SH-SY5Y (cell line): Measurements from ENCODE around the gene PEF1.

ENCODE experiments used
- GATA2 ChIP-seq: IDR thresholded peaks from 2 replicates; pipeline ENCODE4 v1.6.1; 2011; ENCODE audit warnings: mild to moderate bottlenecking, low read depth, low read length
- GATA3 ChIP-seq: IDR thresholded peaks from 2 replicates; pipeline ENCODE4 v1.6.1; 2011; ENCODE audit warnings: low read depth, mild to moderate bottlenecking, low read length, moderate library complexity

Gene PEF1

GRCh38 chr1:31654474-31654776, 9.7 kb upstream of the PEF1 start:
- TF ChIP-seq GATA2, result no peak
- no peak for TF ChIP-seq GATA3

GRCh38 chr1:31653717-31654473, 9.2 kb upstream of the PEF1 start:
- no peak for TF ChIP-seq GATA3
- TF ChIP-seq GATA2, result no peak

GRCh38 chr1:31652891-31653499, 8.3 kb upstream of the PEF1 start:
- TF ChIP-seq GATA2 (no peak), GATA3 (no peak)

GRCh38 chr1:31651766-31652165, 7.1 kb upstream of the PEF1 start:
- TF ChIP-seq GATA2 (no peak), GATA3 (no peak)

- TF ChIP-seq GATA2 (peak; percentile 28; the same call in 1 of the 2 replicates), GATA3 (no peak)
These were observed 6.4 kb upstream of the PEF1 start for GRCh38 chr1:31651089-31651420.

- TF ChIP-seq GATA3, result no peak
- no peak for TF ChIP-seq GATA2
These were observed 5.7 kb upstream of the PEF1 start for GRCh38 chr1:31650161-31651088.

- no peak for TF ChIP-seq GATA3
- no peak for TF ChIP-seq GATA2
These were observed 4.1 kb upstream of the PEF1 start for GRCh38 chr1:31648641-31649357.

GRCh38 chr1:31648190-31648589, 3.5 kb upstream of the PEF1 start:
- TF ChIP-seq GATA3, result no peak
- no peak for TF ChIP-seq GATA2

GRCh38 chr1:31647106-31647505, 2.4 kb upstream of the PEF1 start:
- no peak for TF ChIP-seq GATA2

GRCh38 chr1:31646259-31646960, 1.7 kb upstream of the PEF1 start:
- no peak for TF ChIP-seq GATA3
- TF ChIP-seq GATA2, result no peak

- no peak for TF ChIP-seq GATA2
- TF ChIP-seq GATA3, result no peak
These were observed 545 bp upstream of the PEF1 start for GRCh38 chr1:31645274-31645568.

- TF ChIP-seq GATA2 (no peak), GATA3 (no peak)
These were observed 608 bp downstream of the PEF1 start for GRCh38 chr1:31643976-31644559.

GRCh38 chr1:31642897-31643296, 1.8 kb downstream of the PEF1 start:
- no peak for TF ChIP-seq GATA3
- TF ChIP-seq GATA2, result no peak

GRCh38 chr1:31642366-31642765, 2.3 kb downstream of the PEF1 start:
- TF ChIP-seq GATA3 (no peak), GATA2 (no peak)

- TF ChIP-seq GATA3, result no peak
These were observed 3.7 kb downstream of the PEF1 start for GRCh38 chr1:31640964-31641363.

GRCh38 chr1:31640179-31640578, 4.5 kb downstream of the PEF1 start:
- no peak for TF ChIP-seq GATA2
- no peak for TF ChIP-seq GATA3
